NCI-H1694 treated with DMSO at 0.1 percent for 48 hours (cell line): ENCODE results near the gene CCDC146.
"Not testable (repeated sequence)": the region's sequence is repeated elsewhere in the genome, so short reads cannot be mapped to it uniquely, and the experiment has no call there.

Experiments used
- DNase-seq: peaks from one replicate; lab custom pipeline; 2025; lab: John Stamatoyannopoulos, UW

The CCDC146 gene

DNA sequence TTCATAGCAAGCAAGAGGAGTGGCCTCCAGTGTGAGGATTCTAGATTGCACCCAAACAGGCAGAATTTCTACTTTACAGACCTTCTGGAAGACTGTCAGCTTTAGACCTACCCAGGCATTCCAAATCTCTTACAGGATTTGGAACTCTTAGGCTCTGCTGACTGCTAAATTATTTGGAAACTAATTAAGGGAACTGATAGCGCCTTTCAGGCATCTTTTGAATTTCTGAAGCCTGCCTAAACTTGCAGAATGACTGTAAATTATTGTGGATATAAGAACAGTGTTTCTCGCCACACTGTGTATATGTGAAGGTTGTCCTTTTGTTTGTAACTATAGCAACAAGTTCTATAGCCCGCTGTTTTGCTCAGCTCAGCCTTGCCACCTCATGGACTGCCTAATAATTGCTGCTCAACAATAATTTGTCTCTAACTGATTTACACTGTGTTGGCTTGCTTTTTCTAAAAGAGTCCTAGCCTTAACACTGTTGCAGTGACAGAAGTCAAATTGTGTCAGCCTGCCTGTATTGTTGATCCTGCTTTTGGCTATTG, 32.6 kb downstream of the CCDC146 start:
- DNase-seq: not testable (repeated sequence)

DNA sequence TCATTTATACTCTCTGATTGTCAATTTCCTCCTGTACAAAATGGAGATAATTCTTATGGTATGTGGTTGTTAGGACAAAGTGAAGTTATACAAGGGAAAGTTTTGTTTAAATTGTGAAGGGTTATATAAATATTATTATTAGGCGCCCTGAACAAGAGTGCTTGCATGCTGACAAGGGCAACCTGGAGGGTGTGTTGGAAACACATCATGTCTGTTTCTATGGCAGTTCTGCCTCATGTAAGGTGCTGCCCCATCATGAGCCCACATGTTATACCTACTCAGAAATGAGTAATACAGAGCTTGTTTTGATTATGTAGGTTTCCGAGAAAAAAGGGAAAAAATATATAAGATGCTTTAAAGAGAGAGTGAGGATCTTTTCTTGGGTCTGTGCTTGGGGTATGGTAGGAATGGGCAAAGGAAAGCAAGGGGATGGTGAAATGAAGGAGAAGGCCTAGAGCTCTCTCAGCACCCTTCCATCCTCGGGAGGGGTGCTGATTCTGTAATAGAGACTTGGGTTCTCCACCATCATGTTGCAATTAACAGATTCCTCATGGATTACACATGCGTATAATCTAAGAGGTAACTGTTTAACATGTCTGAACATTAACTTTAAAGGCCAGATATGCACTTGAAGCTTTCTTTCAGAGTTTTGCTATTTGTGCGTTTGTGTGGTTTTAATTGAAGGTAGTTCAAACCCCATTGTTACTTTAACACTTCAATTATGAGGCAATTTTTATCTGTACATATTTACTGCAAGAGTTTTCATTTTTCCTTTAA, 33.4 kb downstream of the CCDC146 start:
- not testable (repeated sequence) for DNase-seq

DNA sequence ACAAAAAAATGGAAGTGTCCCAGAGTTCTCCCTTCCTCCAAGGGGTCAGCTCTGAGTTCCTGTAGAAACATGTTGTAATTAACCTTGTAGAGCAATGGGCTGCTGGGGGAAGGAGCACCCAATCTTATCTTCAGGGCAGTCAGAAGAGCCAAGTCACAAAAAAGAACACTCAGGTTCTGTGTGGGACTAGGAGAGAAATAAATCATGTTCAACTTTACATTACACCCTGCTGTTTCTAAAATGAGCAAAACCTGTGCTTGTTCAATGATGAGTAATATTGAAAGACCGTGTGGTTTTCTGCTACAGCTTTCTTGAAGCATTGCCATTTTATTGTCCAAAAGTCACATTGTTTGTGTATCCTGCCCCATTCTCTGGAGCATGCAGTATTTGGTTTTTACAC, 34.6 kb downstream of the CCDC146 start:
- DNase-seq: not testable (repeated sequence)

DNA sequence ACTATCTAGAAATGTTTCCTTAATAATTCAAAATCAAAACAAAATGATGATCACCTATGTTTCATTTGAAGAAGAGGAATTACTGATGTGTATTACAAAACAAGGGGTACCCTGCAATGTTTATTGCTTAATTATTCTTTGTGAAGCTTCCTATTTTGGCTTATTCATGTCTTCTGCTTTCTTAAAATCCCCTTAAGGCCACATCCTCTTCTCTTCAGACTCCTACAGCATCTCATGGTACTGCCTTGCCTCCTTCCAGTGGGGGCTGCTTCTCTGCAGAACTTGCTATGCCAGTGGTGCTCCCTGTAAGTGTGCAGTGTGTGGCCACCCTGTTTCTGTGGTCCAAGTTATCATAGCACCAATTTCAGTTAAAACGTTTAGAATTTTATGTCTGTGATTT, 35.0 kb downstream of the CCDC146 start:
- DNase-seq: no peak

DNA sequence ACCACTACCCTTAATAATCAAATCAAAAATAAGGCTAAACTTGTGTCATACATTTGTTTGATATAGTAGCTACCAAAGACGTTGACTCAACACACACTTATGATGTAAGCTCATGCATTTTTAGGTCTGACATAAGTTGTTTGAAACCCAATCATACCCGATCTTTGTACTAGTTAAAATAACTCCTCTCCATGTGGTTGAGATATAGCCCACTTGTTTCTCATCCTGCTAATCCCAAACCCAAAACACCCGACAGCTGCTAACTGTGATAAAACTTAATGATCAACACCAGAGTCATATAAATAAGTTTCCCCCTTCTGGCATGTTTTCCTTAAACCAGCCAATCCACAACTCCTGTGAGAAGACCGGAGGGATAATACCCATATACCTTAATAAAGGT, 48.7 kb downstream of the CCDC146 start:
- not testable (repeated sequence) for DNase-seq

DNA sequence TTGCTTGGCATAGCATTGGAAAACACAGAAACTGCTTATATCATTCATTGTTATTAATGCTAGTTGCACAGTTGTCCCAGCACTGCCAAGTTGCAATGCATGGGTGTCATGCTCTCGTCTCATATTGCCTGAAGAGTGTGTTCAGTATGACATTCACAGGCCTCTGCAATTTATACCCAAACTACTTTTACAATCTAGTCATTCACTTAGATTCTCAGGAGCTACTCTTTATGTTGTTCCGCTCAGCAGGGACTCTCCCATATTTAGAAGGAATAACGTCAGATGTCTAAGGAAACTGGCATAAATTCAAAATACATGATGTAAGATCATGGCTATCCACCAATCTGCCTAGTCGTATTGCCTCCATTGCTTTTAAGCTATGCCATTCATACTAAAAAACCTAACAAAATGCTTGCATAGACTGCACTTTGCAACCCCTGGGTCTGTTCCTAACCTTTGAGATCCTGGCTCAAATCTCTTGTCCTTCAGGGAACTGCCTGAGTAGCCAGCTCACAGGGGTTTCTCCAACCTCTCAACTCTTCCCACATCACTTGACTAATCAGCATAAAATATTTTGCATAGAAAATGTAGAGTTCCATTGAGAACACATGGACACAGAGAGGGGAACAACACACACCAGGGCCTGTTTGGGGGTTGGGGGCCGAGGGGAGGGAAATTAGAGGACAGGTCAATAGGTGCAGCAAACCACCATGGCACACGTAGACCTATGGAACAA, 50.2 kb downstream of the CCDC146 start:
- not testable (repeated sequence) for DNase-seq

DNA sequence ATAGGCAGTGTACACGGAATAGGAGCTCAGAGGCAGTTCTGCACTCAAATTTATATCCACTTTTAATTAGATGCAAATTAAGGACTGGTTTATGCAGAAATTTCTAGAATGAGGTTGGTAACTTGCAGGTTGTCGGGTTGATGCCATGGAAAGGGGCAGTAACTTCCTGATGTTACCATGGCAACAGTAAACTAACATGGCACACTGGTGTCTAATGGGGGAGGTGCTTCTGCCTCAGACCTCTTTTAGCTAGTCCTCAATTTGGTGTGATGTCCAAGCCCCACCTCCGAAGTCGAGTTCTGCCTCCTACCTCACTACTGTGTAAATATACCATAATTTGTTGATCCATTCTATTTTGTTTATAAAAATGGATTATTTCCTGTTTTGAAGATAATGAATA, 52.0 kb downstream of the CCDC146 start:
- not testable (repeated sequence) for DNase-seq

DNA sequence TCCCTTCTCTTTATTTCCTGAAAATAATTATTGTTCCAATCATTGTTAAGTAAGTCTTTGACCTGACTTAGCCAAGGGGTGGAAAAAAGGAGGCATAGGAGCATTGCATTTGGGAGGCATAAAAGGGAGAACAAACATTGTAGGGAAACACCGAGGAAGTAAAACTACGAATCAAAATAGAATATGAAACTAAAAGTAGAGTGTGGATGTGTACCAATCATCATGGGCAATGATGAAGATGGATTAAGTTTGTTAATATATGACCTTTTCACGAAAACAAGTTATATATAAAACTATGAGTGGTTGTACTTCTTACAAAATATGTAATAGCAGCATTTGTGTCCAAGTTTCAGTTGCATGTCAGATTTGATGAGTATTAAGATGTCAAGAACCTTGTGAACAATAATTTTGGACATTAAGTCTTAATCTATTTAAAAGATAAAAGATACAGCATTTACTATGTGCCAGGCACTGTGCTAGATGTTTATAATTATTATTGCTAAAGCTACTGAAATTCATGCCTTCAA, 52.9 kb downstream of the CCDC146 start:
- not testable (repeated sequence) for DNase-seq

DNA sequence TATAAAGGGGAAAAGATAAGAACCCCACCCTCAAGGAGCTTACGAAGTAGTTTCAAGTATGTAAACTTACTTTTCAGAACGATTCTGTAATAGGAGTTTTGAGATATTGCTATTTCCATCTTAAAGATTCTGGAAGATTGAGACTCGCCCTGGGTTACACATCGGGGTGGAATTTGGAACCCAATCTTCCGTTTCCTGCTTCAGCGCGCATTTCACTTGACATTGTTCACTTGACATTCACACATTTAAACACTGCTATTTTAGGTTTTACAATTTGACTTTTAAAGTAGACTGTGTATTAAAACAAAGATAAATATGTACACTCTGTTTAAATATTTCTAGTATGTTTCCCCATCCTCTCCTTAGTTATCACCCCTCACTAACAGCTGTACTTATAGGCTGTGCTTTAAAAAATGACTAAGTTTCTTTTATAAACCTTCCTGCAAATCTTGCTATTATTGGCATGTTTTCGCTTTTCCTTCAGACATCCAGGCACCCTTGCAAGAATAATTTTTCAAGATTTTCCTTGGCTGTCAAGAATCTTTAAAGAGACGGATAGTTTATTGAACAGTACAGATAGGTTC, 55.0 kb downstream of the CCDC146 start:
- DNase-seq: not testable (repeated sequence)

DNA sequence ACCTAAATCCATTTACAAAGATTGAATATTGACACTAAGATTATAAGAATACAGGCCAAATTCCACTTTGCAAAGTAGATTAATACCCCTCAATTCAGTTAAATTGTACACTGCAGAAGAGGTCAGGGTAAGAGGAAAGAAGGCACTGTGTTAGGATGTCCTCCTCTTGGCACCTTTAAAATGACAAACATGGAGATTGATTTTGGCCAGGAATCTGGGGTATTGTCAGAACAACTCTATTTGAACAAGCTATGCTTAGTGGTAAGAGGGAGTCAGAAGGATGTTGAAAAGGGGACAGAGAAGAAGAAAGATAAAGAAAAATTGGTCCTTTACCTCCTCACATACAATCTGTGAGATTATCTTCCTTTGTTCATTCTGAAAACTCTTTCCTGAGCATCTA, 55.6 kb downstream of the CCDC146 start:
- DNase-seq: not testable (repeated sequence)

DNA sequence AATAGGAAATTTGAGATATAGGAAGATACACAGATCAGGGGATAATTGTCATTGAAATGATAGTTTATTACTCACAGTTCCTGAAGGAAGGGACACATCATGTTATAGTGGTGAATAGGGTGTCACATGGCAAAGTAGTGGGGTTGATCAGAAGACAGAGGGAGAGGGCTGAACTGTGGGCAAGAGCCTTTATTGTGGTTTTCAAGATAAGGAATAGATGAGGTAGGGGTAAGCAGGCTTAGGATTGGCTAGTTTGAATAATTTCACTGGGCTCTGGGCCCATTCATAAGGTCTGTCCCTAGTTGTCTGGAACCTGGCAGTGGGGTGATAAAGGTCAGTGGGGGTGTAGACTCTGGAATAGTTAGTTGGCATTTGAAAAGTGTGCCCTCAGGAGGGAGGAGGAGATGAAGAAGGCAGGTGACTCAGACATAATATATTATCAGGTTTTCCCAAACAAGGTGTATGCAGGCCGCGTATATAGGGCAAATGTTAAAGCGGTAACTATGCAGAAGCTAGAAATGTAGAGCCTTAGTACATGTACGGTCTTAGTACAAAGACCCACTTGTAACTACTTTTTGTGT, 58.7 kb downstream of the CCDC146 start:
- no peak for DNase-seq

DNA sequence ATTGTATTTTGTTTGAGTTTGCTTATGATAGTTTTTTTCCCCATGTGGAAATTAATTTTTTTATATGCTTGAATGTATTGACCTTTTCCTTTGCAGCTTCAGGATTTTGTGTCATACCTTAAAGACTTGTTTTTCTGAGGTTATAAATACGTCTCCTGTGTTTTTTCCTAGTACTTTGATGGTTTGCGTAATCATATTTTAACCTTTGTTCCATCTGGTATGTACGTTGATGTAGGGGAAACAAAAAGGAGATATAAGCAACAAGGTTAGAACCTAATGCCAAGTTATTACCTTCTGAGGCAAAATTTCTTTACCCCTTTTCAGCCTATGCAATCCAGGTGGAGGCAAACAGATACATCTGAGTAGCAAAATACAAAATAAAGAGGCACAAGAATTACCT, 59.3 kb downstream of the CCDC146 start:
- no peak for DNase-seq

DNA sequence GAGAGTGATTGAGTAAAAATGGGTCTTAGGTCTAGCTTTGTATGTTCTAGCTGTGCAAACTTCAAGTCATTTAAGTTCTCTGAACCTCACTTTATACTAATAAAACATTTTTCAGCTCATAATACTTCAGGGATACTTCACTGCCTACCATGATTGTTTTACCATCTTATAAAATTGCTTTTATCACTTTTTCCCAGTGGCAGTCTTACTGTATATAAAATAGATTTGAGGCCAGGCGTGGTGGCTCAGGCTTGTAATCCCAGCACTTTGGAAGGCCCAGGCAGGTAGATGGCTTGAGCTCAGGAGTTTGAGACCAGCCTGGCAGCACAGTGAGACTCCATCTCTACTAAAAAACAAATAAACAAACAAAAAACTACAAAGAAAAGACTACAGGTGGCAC, 59.8 kb downstream of the CCDC146 start:
- no peak for DNase-seq

DNA sequence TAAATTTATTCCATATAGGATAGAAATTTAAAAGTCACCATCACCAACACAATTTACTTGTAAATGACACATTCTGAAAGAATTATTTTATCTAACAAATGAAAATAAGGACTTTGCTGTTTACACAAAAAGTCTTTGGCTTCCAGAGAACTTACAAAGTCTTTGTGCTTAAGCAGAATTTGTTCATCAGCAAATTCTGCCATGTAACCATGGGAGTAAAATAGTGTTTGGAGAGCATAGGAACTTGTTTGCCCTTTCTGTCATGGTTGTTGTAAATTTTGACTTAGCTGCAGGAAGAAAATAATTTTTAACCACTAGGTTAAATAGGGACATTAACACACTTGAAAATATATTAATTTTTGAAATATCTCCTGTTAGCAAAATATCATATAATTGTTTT, 62.0 kb downstream of the CCDC146 start:
- DNase-seq: no peak

DNA sequence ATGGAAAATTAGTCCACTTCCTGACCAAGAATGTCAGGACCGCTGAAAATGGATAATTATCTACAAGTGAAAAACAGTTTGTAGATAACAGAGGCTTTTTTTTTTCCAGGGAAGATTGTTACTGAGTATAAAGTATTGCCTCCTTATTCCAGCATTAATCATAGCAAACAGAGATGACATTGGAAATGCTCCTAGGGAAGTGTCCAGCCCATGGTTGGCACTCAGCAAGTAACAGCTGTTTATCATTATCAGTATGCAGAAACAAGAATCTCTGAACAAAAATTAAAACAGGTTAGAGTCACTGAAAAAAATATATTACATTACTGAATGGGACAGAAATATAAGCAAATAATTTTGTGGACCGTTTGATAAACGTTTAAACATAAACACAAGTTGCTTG, 62.6 kb downstream of the CCDC146 start:
- no peak for DNase-seq

DNA sequence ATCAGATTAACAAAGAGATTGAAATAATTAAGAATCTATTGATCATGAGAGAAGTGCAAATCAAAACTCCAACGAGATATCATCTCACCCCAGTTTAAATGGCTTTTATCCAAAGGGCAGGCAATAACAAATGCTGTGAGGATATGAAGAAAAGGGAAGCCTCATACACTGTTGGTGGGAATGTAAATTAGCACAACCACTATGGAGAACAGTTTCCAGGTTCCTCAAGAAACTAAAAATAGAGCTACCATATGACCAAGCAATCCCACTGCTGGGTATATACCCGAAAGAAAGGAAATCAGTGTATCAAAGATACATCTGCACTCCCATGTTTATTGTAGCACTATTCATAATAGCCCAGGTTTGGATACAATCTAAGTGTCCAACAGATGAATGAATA, 63.5 kb downstream of the CCDC146 start:
- no peak for DNase-seq

DNA sequence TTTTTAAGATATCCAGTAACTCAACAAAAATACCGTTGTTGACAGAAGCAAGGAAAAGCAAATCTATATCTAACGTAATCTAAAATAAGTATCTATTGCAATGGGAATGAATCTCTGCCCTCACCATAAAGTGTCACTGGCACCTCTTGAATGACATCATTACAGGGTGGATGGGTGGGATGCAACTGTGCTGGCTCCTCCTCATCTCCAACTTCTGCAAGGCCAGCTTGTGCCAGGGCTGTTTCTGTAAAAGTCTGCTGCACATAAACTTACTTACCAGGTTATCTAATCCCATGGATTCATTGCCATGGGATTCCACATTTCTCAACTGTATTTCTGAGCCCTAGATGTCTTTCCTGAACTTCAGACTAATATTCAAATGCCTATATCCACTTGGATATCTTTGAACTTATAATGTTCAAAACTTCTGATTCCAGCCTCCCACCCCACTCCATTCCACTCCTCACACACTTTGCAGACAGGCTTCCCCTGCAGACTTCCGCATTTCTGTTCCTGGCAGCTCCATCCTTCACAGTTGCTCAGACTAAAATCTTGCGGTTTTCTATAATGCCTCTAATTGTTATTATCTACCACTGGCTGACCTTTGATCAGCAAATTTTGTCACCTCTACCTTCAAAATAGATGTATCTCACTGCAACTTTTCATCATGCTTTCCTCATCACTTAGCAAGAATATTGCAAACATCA, 66.5 kb downstream of the CCDC146 start:
- DNase-seq: no peak

DNA sequence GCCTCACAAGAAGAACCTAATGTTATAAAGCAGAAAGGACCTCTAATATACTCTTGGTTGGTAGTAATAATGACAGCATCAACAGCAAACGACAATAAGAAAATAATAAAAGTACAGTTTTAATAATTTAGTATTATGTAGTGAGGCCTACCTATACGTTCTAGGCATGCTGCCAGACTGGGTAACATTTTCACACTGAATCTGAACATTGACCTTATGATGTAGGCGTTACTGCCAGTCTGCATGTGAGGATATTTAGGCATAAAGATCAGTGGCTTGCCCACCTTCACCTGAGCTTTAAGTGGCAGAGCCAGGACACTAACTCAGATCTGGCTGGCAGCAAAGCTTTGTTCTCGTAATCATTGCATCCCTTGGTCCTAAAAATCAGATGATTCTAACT, 74.7 kb downstream of the CCDC146 start:
- DNase-seq: no peak

DNA sequence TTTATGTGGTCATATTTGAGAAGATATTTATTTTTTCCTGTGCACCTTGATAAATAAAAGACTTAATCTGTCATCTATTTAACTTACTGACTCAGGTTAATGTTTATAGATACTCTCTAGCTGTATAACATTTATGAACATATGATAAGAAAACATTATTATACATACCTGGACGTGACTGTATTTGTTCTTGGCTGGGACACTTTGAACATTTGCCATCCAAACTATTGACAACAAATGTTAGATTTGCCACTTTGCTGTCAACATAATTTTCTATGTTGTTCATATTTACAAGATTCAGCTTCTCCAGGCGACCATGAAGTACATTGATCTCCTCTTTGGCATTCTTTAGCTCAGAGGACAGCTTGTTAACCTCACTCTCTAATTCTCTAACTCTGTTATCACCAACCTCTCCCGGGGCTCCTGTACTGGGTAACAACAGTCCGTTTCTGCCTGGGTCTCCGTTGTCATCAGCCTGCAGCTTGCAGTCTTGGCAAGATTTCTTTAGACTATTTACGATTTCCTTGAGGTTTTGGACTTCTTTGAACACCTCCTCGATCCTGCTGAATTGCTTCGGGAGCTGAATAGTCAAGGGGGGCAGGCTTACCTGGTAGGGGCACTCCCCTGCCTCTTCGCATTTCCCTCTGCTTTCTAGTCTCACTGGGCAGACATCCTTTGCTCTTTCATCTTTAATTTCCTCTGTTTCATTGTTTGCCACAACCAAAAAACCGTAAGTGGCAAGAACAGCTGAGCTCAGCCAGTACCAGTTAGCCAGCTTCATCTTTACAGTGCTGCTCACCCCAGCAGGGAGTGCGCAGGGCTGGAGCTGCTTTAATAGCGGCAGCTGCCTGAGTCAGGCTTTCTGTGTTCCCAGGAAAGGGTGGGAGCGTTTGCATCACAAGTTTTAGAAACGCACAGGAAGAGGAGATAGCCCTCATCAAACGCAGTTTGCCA, 76.9 kb downstream of the CCDC146 start, which contains the start of gene FGL2:
Gene FGL2 (minus strand): TSS at position 807 of the 954 bp plus-strand sequence. CDS start 26 bp downstream, at position 781.
- no peak for DNase-seq

DNA sequence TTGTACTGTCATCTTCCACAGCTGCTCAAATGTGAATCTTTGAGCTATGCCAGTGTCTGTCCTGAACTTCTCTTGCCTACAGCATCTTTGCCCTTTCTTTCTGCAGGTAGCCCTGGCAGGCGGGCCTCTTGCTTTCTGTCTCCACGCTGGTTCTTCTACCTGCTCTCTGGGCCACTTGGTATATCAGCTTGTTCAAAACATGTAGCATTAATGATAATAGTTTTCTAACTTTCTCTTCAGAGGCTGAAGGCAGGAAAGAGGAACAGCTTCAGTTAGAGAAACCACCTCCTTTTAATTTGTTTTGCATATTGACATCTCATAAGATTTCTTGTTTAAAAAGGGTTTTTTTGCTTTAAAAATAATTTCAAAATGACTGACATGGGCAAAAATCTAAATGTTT, 78.1 kb downstream of the CCDC146 start:
- no peak for DNase-seq
